H9 (cell line): ENCODE data around the gene CCDC177. TPM values are rescaled to one million over a fixed set of nuclear protein-coding genes. Genes with fewer than 3 reads are reported as not detected.

ENCODE experiments used
- DNase-seq: peaks from one replicate; pipeline ENCODE4 v3.0.0-alpha.2; 2017
- H2AFZ ChIP-seq: one replicate; pipeline ENCODE4 v1.6.1; 2013; ENCODE audit warnings: mild to moderate bottlenecking, low read length, control low read depth, moderate library complexity
- H2AK5ac ChIP-seq: 2 replicates; pipeline ENCODE4 v1.6.1; 2013; ENCODE audit warnings: low read length, control low read depth, mixed read lengths; ENCODE audit not compliant: insufficient read length
- H2BK120ac ChIP-seq: one replicate; pipeline ENCODE4 v1.6.1; 2013; ENCODE audit warnings: low read depth, mild to moderate bottlenecking, low read length, control low read depth, inconsistent platforms; ENCODE audit not compliant: poor library complexity, severe bottlenecking
- H2BK12ac ChIP-seq: 2 replicates; pipeline ENCODE4 v1.6.1; 2013; ENCODE audit warnings: low read length, control low read depth, mixed read lengths, low read depth; ENCODE audit not compliant: insufficient read length
- H2BK15ac ChIP-seq: 2 replicates; pipeline ENCODE4 v1.6.1; 2013; ENCODE audit warnings: low read depth, low read length, control low read depth
- H2BK20ac ChIP-seq: one replicate; pipeline ENCODE4 v1.6.1; 2013; ENCODE audit warnings: low read depth, mild to moderate bottlenecking, low read length, control low read depth, inconsistent platforms; ENCODE audit not compliant: poor library complexity, severe bottlenecking
- H2BK5ac ChIP-seq: 2 replicates; pipeline ENCODE4 v1.6.1; 2013; ENCODE audit warnings: low read length, control low read depth, mixed read lengths; ENCODE audit not compliant: insufficient read length
- H3K14ac ChIP-seq: 2 replicates; pipeline ENCODE4 v1.6.1; 2013; ENCODE audit warnings: low read length, control low read depth; ENCODE audit not compliant: insufficient read depth
- H3K18ac ChIP-seq: 2 replicates; pipeline ENCODE4 v1.6.1; 2013; ENCODE audit warnings: low read depth, mild to moderate bottlenecking, mixed read lengths, low read length, control low read depth; ENCODE audit not compliant: insufficient read length
- H3K23ac ChIP-seq: 2 replicates; pipeline ENCODE4 v1.6.1; 2013; ENCODE audit warnings: low read length, control low read depth, mixed read lengths, low read depth; ENCODE audit not compliant: insufficient read length
- H3K23me2 ChIP-seq: 2 replicates; pipeline ENCODE4 v1.6.1; 2013; ENCODE audit warnings: low read depth, mild to moderate bottlenecking, mixed read lengths, low read length, control low read depth; ENCODE audit not compliant: insufficient read length, poor library complexity, severe bottlenecking
- H3K27ac ChIP-seq: 2 replicates; pipeline ENCODE4 v1.5.1; 2013; ENCODE audit warnings: low read length, control low read depth, mixed read lengths, low read depth; ENCODE audit not compliant: insufficient read length
- H3K27me3 ChIP-seq: 2 replicates; pipeline ENCODE4 v1.6.1; 2013; ENCODE audit warnings: low read length, control low read depth, inconsistent platforms; ENCODE audit not compliant: insufficient read depth
- H3K4ac ChIP-seq: 2 replicates; pipeline ENCODE4 v1.6.1; 2013; ENCODE audit warnings: low read depth, mild to moderate bottlenecking, control low read depth, inconsistent platforms, low read length, moderate library complexity
- H3K4me1 ChIP-seq: 2 replicates; pipeline ENCODE4 v1.6.1; 2013; ENCODE audit warnings: low read length, control low read depth, inconsistent platforms; ENCODE audit not compliant: insufficient read depth
- H3K4me2 ChIP-seq: 2 replicates; pipeline ENCODE4 v1.6.1; 2013; ENCODE audit warnings: low read length, control low read depth, mixed read lengths; ENCODE audit not compliant: insufficient read length, insufficient read depth
- H3K56ac ChIP-seq: 2 replicates; pipeline ENCODE4 v1.6.1; 2013; ENCODE audit warnings: low read depth, mild to moderate bottlenecking, mixed read lengths, low read length, control low read depth; ENCODE audit not compliant: insufficient read length
- H3K79me1 ChIP-seq: 2 replicates; pipeline ENCODE4 v1.6.1; 2013; ENCODE audit warnings: low read depth, mild to moderate bottlenecking, moderate library complexity, low read length, control low read depth, inconsistent platforms; ENCODE audit not compliant: insufficient read depth, poor library complexity, severe bottlenecking
- H3K79me2 ChIP-seq: 2 replicates; pipeline ENCODE4 v1.6.1; 2013; ENCODE audit warnings: low read length, control low read depth, inconsistent platforms; ENCODE audit not compliant: insufficient read depth
- H3K9ac ChIP-seq: 2 replicates; pipeline ENCODE4 v1.6.1; 2013; ENCODE audit warnings: low read length, control low read depth, mixed read lengths; ENCODE audit not compliant: insufficient read length; ENCODE audit errors: extremely low read depth
- H3K9me3 ChIP-seq: one replicate; pipeline ENCODE4 v1.6.1; 2013; ENCODE audit warnings: low read depth, low read length, inconsistent platforms; ENCODE audit not compliant: control insufficient read depth
- H3T11ph ChIP-seq: one replicate; pipeline ENCODE4 v1.6.1; 2013; ENCODE audit warnings: mild to moderate bottlenecking, low read length, control low read depth, inconsistent platforms
- H4K20me1 ChIP-seq: one replicate; pipeline ENCODE4 v1.6.1; 2013; ENCODE audit not compliant: control insufficient read depth, insufficient read length, insufficient read depth
- H4K5ac ChIP-seq: 2 replicates; pipeline ENCODE4 v1.6.1; 2013; ENCODE audit warnings: low read depth, mild to moderate bottlenecking, mixed read lengths, low read length, control low read depth; ENCODE audit not compliant: insufficient read length
- H4K8ac ChIP-seq: replicated peaks from 2 replicates; pipeline ENCODE4 v1.6.1; 2013; ENCODE audit warnings: low read length, control low read depth, mixed read lengths, low read depth; ENCODE audit not compliant: insufficient read length
- H4K91ac ChIP-seq: 2 replicates; pipeline ENCODE4 v1.6.1; 2013; ENCODE audit warnings: low read depth, mild to moderate bottlenecking, moderate library complexity, mixed read lengths, low read length, control low read depth; ENCODE audit not compliant: insufficient read length
- H3K27ac Mint-ChIP-seq, 3 experiments: 2 replicates in 2 of 3; 3 replicates in 1 of 3; pipeline ENCODE4 v1.8.0; 2020 to 2021; ENCODE audit warnings: mixed read lengths in 3 of 3, mild to moderate bottlenecking in 1 of 3, moderate library complexity in 1 of 3
- H3K27me3 Mint-ChIP-seq: 2 replicates; pipeline ENCODE4 v1.8.0; 2021; ENCODE audit warnings: low read depth, mild to moderate bottlenecking, moderate library complexity, mixed read lengths
- H3K36me3 Mint-ChIP-seq, 3 experiments: 2 replicates in 2 of 3; 3 replicates in 1 of 3; pipeline ENCODE4 v1.8.0; 2020 to 2021; ENCODE audit warnings: low read depth in 3 of 3, mixed read lengths in 3 of 3; ENCODE audit not compliant: insufficient read depth in 1 of 3
- H3K4me1 Mint-ChIP-seq, 2 experiments: 2 replicates each; pipeline ENCODE4 v1.8.0; 2020; ENCODE audit warnings: mixed read lengths in 2 of 2
- H3K4me3 Mint-ChIP-seq, 2 experiments: 2 replicates in 1 of 2; 3 replicates in 1 of 2; pipeline ENCODE4 v1.8.0; 2020 to 2021; ENCODE audit warnings: mild to moderate bottlenecking in 2 of 2, mixed read lengths in 2 of 2, moderate library complexity in 1 of 2
- H3K9me3 Mint-ChIP-seq, 2 experiments: 2 replicates in 1 of 2; 3 replicates in 1 of 2; pipeline ENCODE4 v1.8.0; 2020; ENCODE audit warnings: mild to moderate bottlenecking in 2 of 2, mixed read lengths in 2 of 2, moderate library complexity in 1 of 2
- WGBS: extraction: QIAGEN DNeasy Blood & Tissue Kit; methylation state at CpG from one replicate; pipeline ENCODE4 v1.1.7; 2013; ENCODE audit warnings: missing lambda C conversion rate, low lambda C conversion rate, mixed read lengths; ENCODE audit not compliant: insufficient read length; ENCODE audit errors: extremely low coverage; 5-methylcytosine and 5-hydroxymethylcytosine counted together
- total RNA-seq: library from RNA; stranded (reverse); gene quantifications from 2 replicates; pipeline ENCODE4 v1.2.1, GENCODE V29; 2021
- TF ChIP-seq, protein P1 (sequence below): fragments of 200-600 bp; sonication (generic); conservative IDR thresholded peaks from 3 replicates; pipeline ENCODE4 v1.8.0; 2021; ENCODE audit warnings: antibody characterized with exemption, mild to moderate bottlenecking

CCDC177 gene
- total RNA-seq, 1 experiment from 2014 or later = 6.1 TPM

DNA sequence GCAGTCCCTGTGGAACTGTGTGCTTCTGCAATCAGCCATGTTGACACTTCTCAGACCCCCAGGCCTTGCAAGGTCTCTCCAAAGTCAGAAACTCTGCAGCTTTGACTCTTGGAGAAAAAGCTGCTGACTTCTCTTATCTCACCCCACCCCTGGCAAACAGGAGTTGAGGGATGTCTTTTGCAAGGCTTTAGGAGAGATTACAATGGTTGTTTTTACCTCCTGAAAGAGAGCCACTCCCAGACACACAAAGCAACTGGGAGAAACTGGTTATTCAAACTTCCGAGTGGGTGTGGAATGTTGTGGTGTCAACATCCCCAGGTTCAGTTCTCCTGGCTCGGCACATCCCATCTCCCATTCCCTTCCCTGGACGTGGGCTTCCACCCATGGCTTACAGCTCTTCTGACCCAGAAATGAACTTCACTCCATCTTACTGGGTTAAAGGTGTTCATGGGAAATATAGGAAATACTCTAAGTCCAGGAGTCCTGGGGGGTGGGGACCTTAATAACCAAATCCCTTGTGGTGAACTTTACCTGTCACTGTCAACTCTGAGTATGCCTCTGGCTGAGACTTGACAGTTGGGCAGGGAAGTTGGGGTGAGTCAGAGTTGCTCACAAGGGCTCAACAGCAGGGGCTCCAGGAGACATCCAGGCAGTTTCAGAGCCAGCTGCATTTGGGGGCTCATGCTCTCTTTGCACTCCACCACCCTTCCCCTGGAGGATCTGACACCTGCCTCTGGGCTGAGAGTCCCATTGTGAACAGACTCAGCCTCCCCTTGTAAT, 41.9 kb downstream of the CCDC177 start:
- Histone ChIP-seq H3K79me1 (no peaks in the 10 kb centered on the region), H3K4me1 (no peaks in the 10 kb centered on the region), H2BK5ac (no peak overlapping the region), H3K23ac (no peak overlapping the region), H3K4me2 (no peak overlapping the region), H3K14ac (no peak overlapping the region), H3K4ac (no peak overlapping the region), H2BK15ac (no peak overlapping the region), H2AK5ac (no peak overlapping the region), H3K9me3 (no peaks in the 10 kb centered on the region), H3K9ac (no peak overlapping the region), H3T11ph (no peak overlapping the region), H2AFZ (no peak overlapping the region), H4K5ac (no peak overlapping the region), H3K18ac (no peak overlapping the region), H4K20me1 (no peaks in the 10 kb centered on the region), H2BK120ac (no peak overlapping the region), H3K27ac (no peak overlapping the region), H3K56ac (no peak overlapping the region), H3K79me2 (no peaks in the 10 kb centered on the region), H3K27me3 (no peaks in the 10 kb centered on the region), H3K23me2 (no peaks in the 10 kb centered on the region), H4K91ac (no peak overlapping the region), H4K8ac (no peak overlapping the region), H2BK20ac (no peak overlapping the region), H2BK12ac (no peak overlapping the region)
- no peaks in the 10 kb centered on the region for H3K9me3 Mint-ChIP-seq
- DNase-seq = no peak
- no peaks in the 10 kb centered on the region; the same call in 1 of the 2 replicates for H3K27me3 Mint-ChIP-seq
- no peak overlapping the region for H3K27ac Mint-ChIP-seq
- no CpG with 5 or more reads among the region's 3 CpGs for WGBS
- peaks cover 4 to 9% of the 10 kb centered on the region in 2 experiments for H3K4me1 Mint-ChIP-seq
- H3K36me3 Mint-ChIP-seq = no peaks in the 10 kb centered on the region
- TF ChIP-seq, protein P1, sequence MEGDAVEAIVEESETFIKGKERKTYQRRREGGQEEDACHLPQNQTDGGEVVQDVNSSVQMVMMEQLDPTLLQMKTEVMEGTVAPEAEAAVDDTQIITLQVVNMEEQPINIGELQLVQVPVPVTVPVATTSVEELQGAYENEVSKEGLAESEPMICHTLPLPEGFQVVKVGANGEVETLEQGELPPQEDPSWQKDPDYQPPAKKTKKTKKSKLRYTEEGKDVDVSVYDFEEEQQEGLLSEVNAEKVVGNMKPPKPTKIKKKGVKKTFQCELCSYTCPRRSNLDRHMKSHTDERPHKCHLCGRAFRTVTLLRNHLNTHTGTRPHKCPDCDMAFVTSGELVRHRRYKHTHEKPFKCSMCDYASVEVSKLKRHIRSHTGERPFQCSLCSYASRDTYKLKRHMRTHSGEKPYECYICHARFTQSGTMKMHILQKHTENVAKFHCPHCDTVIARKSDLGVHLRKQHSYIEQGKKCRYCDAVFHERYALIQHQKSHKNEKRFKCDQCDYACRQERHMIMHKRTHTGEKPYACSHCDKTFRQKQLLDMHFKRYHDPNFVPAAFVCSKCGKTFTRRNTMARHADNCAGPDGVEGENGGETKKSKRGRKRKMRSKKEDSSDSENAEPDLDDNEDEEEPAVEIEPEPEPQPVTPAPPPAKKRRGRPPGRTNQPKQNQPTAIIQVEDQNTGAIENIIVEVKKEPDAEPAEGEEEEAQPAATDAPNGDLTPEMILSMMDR = no peak
- no peak overlapping the region for H3K4me3 Mint-ChIP-seq
